ENCODE results near the gene COL23A1.
"Not testable (repeated sequence)": the region's sequence is repeated elsewhere in the genome, so short reads cannot be mapped to it uniquely, and the experiment has no call there.

Gene COL23A1

GRCh38 chr5:178496642-178497041 lies 93.6 kb downstream of the COL23A1 start:
- no peak for DNase-seq

GRCh38 chr5:178496214-178496613 lies 94.0 kb downstream of the COL23A1 start:
- DNase-seq, result no peak

- DNase-seq, result no peak
Observed at GRCh38 chr5:178495706-178496105, 94.5 kb downstream of the COL23A1 start.

- DNase-seq, result no peak
Observed at GRCh38 chr5:178492278-178492677, 97.9 kb downstream of the COL23A1 start.

GRCh38 chr5:178490935-178491652 lies 99.1 kb downstream of the COL23A1 start:
- no peak for DNase-seq

- DNase-seq, result no peak
Observed at GRCh38 chr5:178489271-178489976, 100.8 kb downstream of the COL23A1 start.

GRCh38 chr5:178488696-178489095 lies 101.5 kb downstream of the COL23A1 start:
- DNase-seq, result peak; percentile 62

GRCh38 chr5:178487911-178488600 lies 102.1 kb downstream of the COL23A1 start:
- DNase-seq, result peak; percentile 71

GRCh38 chr5:178486878-178487512 lies 103.2 kb downstream of the COL23A1 start:
- not testable (repeated sequence) for DNase-seq

- DNase-seq, result no peak
Observed at GRCh38 chr5:178486239-178486641, 104.0 kb downstream of the COL23A1 start.

GRCh38 chr5:178483620-178484019 lies 106.6 kb downstream of the COL23A1 start:
- DNase-seq, result no peak

GRCh38 chr5:178479261-178479660 lies 110.9 kb downstream of the COL23A1 start:
- DNase-seq, result no peak

GRCh38 chr5:178478370-178478769 lies 111.8 kb downstream of the COL23A1 start:
- no peak for DNase-seq

- DNase-seq, result no peak
Observed at GRCh38 chr5:178477802-178478201, 112.4 kb downstream of the COL23A1 start.

- no peak for DNase-seq
Observed at GRCh38 chr5:178476972-178477754, 113.0 kb downstream of the COL23A1 start.

- DNase-seq, result peak; percentile 37
Observed at GRCh38 chr5:178476531-178476930, 113.7 kb downstream of the COL23A1 start.

- no peak for DNase-seq
Observed at GRCh38 chr5:178475422-178475821, 114.8 kb downstream of the COL23A1 start.

- DNase-seq, result no peak
Observed at GRCh38 chr5:178474562-178475184, 115.5 kb downstream of the COL23A1 start.

GRCh38 chr5:178473854-178474253 lies 116.3 kb downstream of the COL23A1 start:
- DNase-seq, result no peak

GRCh38 chr5:178472138-178472537 lies 118.1 kb downstream of the COL23A1 start:
- no peak for DNase-seq

GRCh38 chr5:178471711-178472110 lies 118.5 kb downstream of the COL23A1 start:
- no peak for DNase-seq

- no peak for DNase-seq
Observed at GRCh38 chr5:178470760-178471025, 119.5 kb downstream of the COL23A1 start.

Data from NCI-H345 (cell line).